HepG2 (cell line): ENCODE results near the gene MRM1. TPM values are rescaled to one million over a fixed set of nuclear protein-coding genes. Genes with fewer than 3 reads are reported as not detected.
A peak's percentile ranks its signal among the peaks of the same experiment; 100 is the strongest.

Experiments
- ATAC-seq: fragments of 200-7000 bp; cut with Tn5 transposase; 3 replicates; pipeline ENCODE4 v1.9.1; 2020; ENCODE audit warnings: mild to moderate bottlenecking, moderate library complexity
- BruUV-seq: library from RNA; stranded (reverse); fragments of 400-500 nt; replicated peaks from 2 replicates; lab custom pipeline; 2021; lab: Mats Ljungman, UMichigan
- CTCF ChIA-PET: fragments of 300-600 bp; formaldehyde crosslinking; extraction: SDS; loops from one replicate; lab custom pipeline; 2021; ENCODE audit warnings: low total read pairs, inconsistent platforms, low intra/inter-chr PET ratio; lab: Yijun Ruan, JAX
- POLR2A ChIA-PET: fragments of 350-600 bp; sonication (Branson Sonifier 250); formaldehyde crosslinking; loops from one replicate; lab custom pipeline; 2020; ENCODE audit warnings: antibody characterized with exemption, inconsistent platforms; lab: Yijun Ruan, JAX
- DNase-seq: peaks from one replicate; pipeline ENCODE4 v3.0.0-alpha.2; 2015; ENCODE audit warnings: low spot score
- FAIRE-seq: peaks from 3 replicates; lab custom pipeline; 2011; peaks lifted over from hg19 to GRCh38; lab: Jason Lieb, UNC
- H2AFZ ChIP-seq: one replicate; pipeline ENCODE4 v1.6.1; 2011; ENCODE audit warnings: low read length, inconsistent platforms
- H3K27ac ChIP-seq: fragments of 300-600 bp; 3 replicates; pipeline ENCODE4 v1.8.0; 2011; ENCODE audit warnings: mixed run types, mild to moderate bottlenecking, mixed read lengths, low read length, inconsistent platforms; ENCODE audit not compliant: insufficient read depth; ENCODE audit errors: extremely low read length
- H3K27me3 ChIP-seq, 2 experiments: fragments of 200-600 bp in 1 of 2; 2 replicates in 1 of 2; 3 replicates in 1 of 2; pipeline versions ENCODE4 v1.6.0 to v1.8.0; 2011; ENCODE audit warnings: low read length in 2 of 2, mild to moderate bottlenecking in 2 of 2, moderate library complexity in 2 of 2, inconsistent platforms in 1 of 2; ENCODE audit not compliant: insufficient read depth in 2 of 2, control insufficient read depth in 1 of 2
- H3K36me3 ChIP-seq, 2 experiments: fragments of 200-600 bp in 1 of 2; replicated peaks in 1 of 2; 2 replicates in 1 of 2; 3 replicates in 1 of 2; pipeline versions ENCODE4 v1.5.1 to v1.8.0; 2011; ENCODE audit warnings: low read length in 2 of 2, inconsistent platforms in 1 of 2; ENCODE audit not compliant: insufficient read depth in 2 of 2, control insufficient read depth in 1 of 2
- H3K4me1 ChIP-seq: 2 replicates; pipeline ENCODE4 v1.5.1; 2012; ENCODE audit warnings: low read length, inconsistent platforms; ENCODE audit not compliant: insufficient read depth
- H3K4me2 ChIP-seq: 2 replicates; pipeline ENCODE4 v1.6.0; 2011; ENCODE audit warnings: low read depth, low read length, inconsistent platforms
- H3K4me3 ChIP-seq, 3 experiments: fragments of 200-600 bp in 1 of 3; sonication (generic), shearing (Covaris generic) in 1 of 3; replicated peaks in 1 of 3; 2 replicates each; pipeline ENCODE4 v1.5.1; 2011 to 2016; ENCODE audit warnings: low read length in 3 of 3, inconsistent platforms in 2 of 3, low read depth in 2 of 3, mild to moderate bottlenecking in 2 of 3, control low read depth in 1 of 3, mixed read lengths in 1 of 3; ENCODE audit not compliant: insufficient read depth in 1 of 3
- H3K79me2 ChIP-seq: one replicate; pipeline ENCODE4 v1.6.1; 2011; ENCODE audit warnings: low read length, inconsistent platforms; ENCODE audit not compliant: insufficient read depth
- H3K9ac ChIP-seq: 2 replicates; pipeline ENCODE4 v1.6.0; 2011; ENCODE audit warnings: mild to moderate bottlenecking, low read depth, low read length, inconsistent platforms; ENCODE audit not compliant: insufficient read depth
- H3K9me3 ChIP-seq: 2 replicates; pipeline ENCODE4 v1.5.1; 2012; ENCODE audit warnings: mild to moderate bottlenecking, low read length
- H4K20me1 ChIP-seq: 2 replicates; pipeline ENCODE4 v1.6.0; 2011; ENCODE audit warnings: inconsistent platforms, mild to moderate bottlenecking, low read length, moderate library complexity; ENCODE audit not compliant: insufficient read depth
- HNRNPUL1 ChIP-seq: fragments of 200-400 bp; formaldehyde crosslinking; IDR thresholded peaks from 2 replicates; pipeline ENCODE4 v1.6.1; 2017; ENCODE audit warnings: low read depth, mild to moderate bottlenecking, low read length, moderate library complexity
- NKX3-1 ChIP-seq: sonication (generic); formaldehyde crosslinking; IDR thresholded peaks from 2 replicates; pipeline ENCODE4 v1.5.0; 2020; ENCODE audit warnings: missing genetic modification reagents
- SNAI1 ChIP-seq: sonication (generic); formaldehyde crosslinking; IDR thresholded peaks from 2 replicates; pipeline ENCODE4 v1.5.0; 2020; ENCODE audit warnings: mild to moderate bottlenecking, missing genetic modification reagents, borderline replicate concordance
- WGBS: methylation state at CpG from one replicate; pipeline ENCODE4 v1.1.6; 2017; ENCODE audit warnings: low lambda C conversion rate; 5-methylcytosine and 5-hydroxymethylcytosine counted together
- in situ Hi-C: cut with HindIII; loops from 2 replicates; pipeline ENCODE4 v1.10.0; 2017; ENCODE audit warnings: low pct_unique_long_range_greater_than_20kb; ENCODE audit not compliant: extremely low pct_ligation_motif_present
- intact Hi-C: fragments of 100-400 bp; cut with micrococcal nuclease; formaldehyde crosslinking; loops from one replicate; pipeline ENCODE4 v1.10.0; 2022; ENCODE audit not compliant: unreplicated experiment
- polyA plus RNA-seq, 8 experiments: library from polyadenylated mRNA; depleted of rRNA in 3 of 8; stranded (reverse) in 7 of 8; unstranded in 1 of 8; fragments of >200 nt; fragmentation: Illumina TruSeq in 4 of 8; extraction: Trizol in 4 of 8; gene quantifications; 2 replicates each; pipeline versions ENCODE4 v1.2.1 to v1.2.3, GENCODE V29; 2011 to 2016; ENCODE audit warnings: low read depth in 4 of 8, missing spikeins in 1 of 8, mixed read lengths in 1 of 8; ENCODE audit not compliant: insufficient read depth in 1 of 8
- total RNA-seq, 5 experiments: library from RNA; depleted of rRNA; stranded (reverse); fragments of >200 nt; fragmentation: Illumina TruSeq; extraction: Trizol; gene quantifications; 2 replicates each; pipeline ENCODE4 v1.2.3, GENCODE V29; 2016; ENCODE audit warnings: low read depth in 1 of 5
- TF ChIP-seq, protein P1 (sequence below): fragments of 450-650 bp; IDR thresholded peaks from 2 replicates; pipeline ENCODE4 v1.6.1; 2016

The MRM1 gene
- total and polyA plus RNA-seq, 2 of the 13 experiments (the other 11 are each of a cell fraction or from before 2014, with no cell fraction given), result 4.1 to 11.3 TPM

DNA sequence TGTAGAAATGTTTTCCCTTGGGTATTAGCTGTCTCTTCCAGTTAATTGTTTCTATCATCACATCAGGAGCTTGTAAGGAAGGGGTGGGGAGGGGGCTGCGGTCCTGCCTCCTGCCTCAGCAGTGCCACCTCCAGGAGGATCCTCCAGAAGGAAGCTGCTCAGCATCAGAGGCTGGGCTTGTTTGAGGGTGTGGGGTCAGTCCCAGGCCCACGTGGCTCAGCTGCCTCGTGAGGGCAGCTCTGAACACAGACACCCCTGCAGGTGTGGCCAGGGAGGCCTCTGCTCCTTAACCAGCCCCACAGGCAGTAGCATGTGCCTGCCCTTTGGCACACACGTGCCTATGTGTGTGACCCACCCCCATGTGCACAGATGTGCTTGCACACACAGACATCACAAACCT lies 46.3 kb downstream of the MRM1 start:
- Histone ChIP-seq H3K9me3 (no peaks in the 10 kb centered on the region), H3K9ac (no peak overlapping the region), H3K79me2 (no peaks in the 10 kb centered on the region), H3K36me3 (no peaks in the 10 kb centered on the region), H4K20me1 (no peaks in the 10 kb centered on the region), H3K4me2 (no peak overlapping the region)
- no peak for FAIRE-seq
- intact Hi-C loops, result no loop called here
- ChIA-PET POLR2A (no interaction called here), CTCF (no interaction called here)
- BruUV-seq, result no TSS peak
- in situ Hi-C loops, result no loop called here
- peak; percentile 45; the same call in 2 of the 3 replicates for ATAC-seq
- TF ChIP-seq, protein P1, sequence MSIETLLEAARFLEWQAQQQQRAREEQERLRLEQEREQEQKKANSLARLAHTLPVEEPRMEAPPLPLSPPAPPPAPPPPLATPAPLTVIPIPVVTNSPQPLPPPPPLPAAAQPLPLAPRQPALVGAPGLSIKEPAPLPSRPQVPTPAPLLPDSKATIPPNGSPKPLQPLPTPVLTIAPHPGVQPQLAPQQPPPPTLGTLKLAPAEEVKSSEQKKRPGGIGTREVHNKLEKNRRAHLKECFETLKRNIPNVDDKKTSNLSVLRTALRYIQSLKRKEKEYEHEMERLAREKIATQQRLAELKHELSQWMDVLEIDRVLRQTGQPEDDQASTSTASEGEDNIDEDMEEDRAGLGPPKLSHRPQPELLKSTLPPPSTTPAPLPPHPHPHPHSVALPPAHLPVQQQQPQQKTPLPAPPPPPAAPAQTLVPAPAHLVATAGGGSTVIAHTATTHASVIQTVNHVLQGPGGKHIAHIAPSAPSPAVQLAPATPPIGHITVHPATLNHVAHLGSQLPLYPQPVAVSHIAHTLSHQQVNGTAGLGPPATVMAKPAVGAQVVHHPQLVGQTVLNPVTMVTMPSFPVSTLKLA, result peak; percentile 87
- TF ChIP-seq SNAI1 (CRISPR knock-in tag) (no peak), NKX3-1 (CRISPR knock-in tag) (no peak)
- TF ChIP-seq, all 625 proteins: peak for 1
- DNase-seq, result no peak
- Histone ChIP-seq H3K4me1 (no peaks in the 10 kb centered on the region), H3K27ac (no peak overlapping the region), H3K27me3 (peaks cover 5 to 49% of the 10 kb centered on the region in 2 experiments; a peak in 4 of 5 replicates), H3K4me3 (no peak overlapping the region), H2AFZ (no peak overlapping the region)
- WGBS, result 2% methylated on average over 3 of the region's 4 CpGs

DNA sequence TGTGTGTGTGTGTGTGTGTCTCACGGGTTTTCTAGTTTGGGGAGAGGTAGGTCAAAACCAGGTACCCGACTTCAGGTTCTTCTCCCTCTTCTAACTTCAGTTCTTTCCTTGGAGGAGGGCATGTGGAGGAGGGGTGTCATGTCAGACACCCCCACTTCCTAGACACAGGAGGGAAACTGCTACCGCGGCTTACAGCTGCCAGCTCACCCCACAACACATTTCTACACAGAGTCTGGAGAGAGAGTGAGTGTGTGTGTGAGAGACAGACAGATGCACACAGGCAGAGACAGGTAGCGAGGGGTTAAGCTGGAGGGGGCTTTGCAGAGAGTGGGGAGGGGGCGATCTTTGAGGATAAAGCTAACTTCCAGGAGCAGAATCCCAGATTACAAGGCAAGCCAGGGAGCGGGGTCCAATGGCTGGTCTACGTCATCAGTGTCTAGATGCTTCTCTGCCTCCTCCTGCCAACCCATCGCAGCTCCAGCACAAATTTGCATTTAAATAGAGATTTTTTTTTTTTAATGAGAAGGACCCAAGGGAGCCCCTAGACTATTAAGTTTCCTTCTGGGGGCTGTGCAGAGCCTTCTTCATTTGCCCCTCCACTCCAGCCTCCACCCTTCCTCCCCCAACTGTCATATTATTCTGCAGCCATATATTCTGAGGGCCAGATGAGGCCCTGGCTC lies 48.9 kb downstream of the MRM1 start:
- ChIA-PET CTCF (no interaction called here), POLR2A (no interaction called here)
- Histone ChIP-seq H3K4me2 (no peak overlapping the region), H2AFZ (no peak overlapping the region), H3K4me1 (no peaks in the 10 kb centered on the region), H3K79me2 (no peaks in the 10 kb centered on the region), H3K9ac (no peak overlapping the region), H3K4me3 (no peak overlapping the region), H3K36me3 (no peaks in the 10 kb centered on the region), H3K27me3 (peaks cover 2 to 30% of the 10 kb centered on the region in 2 experiments; a peak in 3 of 5 replicates), H3K27ac (no peak overlapping the region), H4K20me1 (no peaks in the 10 kb centered on the region), H3K9me3 (no peaks in the 10 kb centered on the region)
- FAIRE-seq (no peak), DNase-seq (no peak), ATAC-seq (no peak)
- in situ Hi-C loops, result no loop called here
- intact Hi-C loops, result no loop called here
- 28% methylated on average over 9 of the region's 9 CpGs for WGBS
- no peak for TF ChIP-seq HNRNPUL1
- no TSS peak for BruUV-seq
